Panc1 (cell line): Measurements from ENCODE around the gene IGSF9.

Experiments
- CTCF ChIP-seq: fragments of 450-650 bp; IDR thresholded peaks from 2 replicates; pipeline ENCODE4 v1.5.1; 2017; ENCODE audit warnings: mild to moderate bottlenecking
- POLR2AphosphoS5 ChIP-seq: IDR thresholded peaks from 2 replicates; pipeline ENCODE4 v1.6.1; 2012; ENCODE audit warnings: mild to moderate bottlenecking, low read depth, low read length, moderate library complexity

- TF ChIP-seq POLR2AphosphoS5 (no peak), CTCF (no peak)
Measured at GRCh38 chr1:159938905-159939677, 6.3 kb downstream of the IGSF9 start.
